ENCODE data around the gene VPS26A.

VPS26A gene

DNA sequence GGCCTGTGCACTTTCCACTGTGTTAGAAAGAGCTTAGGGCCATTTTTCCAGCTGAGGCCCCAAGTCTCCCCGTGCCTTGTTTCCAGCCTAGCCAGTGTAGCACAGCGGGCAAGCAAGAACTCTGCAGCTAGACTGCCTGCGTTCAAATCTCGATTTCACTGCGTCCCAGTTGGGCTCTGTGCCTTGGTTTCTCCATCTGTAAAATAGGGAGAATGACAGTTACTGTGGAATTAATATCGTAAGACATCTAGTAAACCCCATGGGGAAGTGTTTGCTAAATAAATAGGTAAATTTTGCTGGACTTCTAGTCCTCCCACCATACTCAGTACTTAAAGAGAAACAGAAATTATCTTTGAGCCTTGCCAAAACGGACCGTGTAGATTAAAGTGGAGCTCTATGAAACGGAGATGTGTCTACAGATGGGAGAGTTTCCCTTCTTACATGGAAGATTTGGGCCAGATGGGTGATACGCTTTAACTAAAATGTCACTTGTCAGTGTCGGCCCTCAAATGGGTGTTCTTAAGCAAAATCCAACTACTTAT is 92.7 kb downstream of the VPS26A start:
- H3K36me3 Mint-ChIP-seq = no peaks in the 10 kb centered on the region
- ATAC-seq (no peak), DNase-seq (ENCODE audit: low spot score in 2 of 2) (no peak)
- H3K4me1 Mint-ChIP-seq = peaks cover 35% of the 10 kb centered on the region
- H3K9me3 Mint-ChIP-seq = no peaks in the 10 kb centered on the region
- no peak overlapping the region for H3K27ac Mint-ChIP-seq
- H3K4me3 Mint-ChIP-seq = no peak overlapping the region

DNA sequence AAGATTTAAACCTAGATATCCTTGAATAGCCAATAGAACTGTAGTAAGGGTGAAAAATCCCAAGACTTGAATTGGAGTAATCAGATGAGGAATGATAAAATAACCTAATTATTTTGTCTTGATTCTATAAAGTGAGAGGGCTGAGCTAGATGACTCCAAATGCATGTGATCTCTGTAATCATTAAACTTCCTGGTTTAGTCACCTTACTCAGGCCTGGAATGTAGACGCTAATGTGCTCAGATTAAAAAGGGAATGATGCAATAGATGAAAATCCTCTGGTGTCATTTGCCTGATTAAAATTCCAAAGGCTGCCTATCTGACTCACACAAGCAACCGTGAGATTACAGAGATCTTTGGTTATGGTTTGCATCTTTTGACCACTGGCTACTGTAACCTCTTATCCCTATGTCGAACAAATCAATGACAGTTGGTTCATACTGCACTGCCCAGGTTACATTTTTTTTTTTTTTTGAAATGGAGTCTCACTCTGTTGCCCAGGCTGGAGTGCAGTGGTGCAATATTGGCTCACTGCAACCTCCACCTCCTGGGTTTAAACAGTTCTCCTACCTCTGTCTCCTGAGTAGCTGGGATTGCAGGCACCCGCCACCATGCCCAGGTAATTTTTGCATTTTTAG is 93.3 kb downstream of the VPS26A start:
- no peak for DNase-seq (ENCODE audit: low spot score in 2 of 2)
- Mint-ChIP-seq H3K36me3 (no peaks in the 10 kb centered on the region), H3K9me3 (no peaks in the 10 kb centered on the region), H3K27ac (no peak overlapping the region), H3K4me1 (peaks cover 41% of the 10 kb centered on the region), H3K4me3 (no peak overlapping the region)
- ATAC-seq = no peak

- Mint-ChIP-seq H3K9me3 (no peaks in the 10 kb centered on the region), H3K36me3 (no peaks in the 10 kb centered on the region), H3K27ac (no peak overlapping the region), H3K4me3 (no peak overlapping the region), H3K4me1 (peaks cover 53% of the 10 kb centered on the region)
- ATAC-seq (no peak), DNase-seq (ENCODE audit: low spot score in 2 of 2) (no peak)
Observed at GRCh38 chr10:69218831-69219230, 94.9 kb downstream of the VPS26A start.

- Mint-ChIP-seq H3K9me3 (no peaks in the 10 kb centered on the region), H3K4me1 (peaks cover 47% of the 10 kb centered on the region), H3K27ac (no peak within 1 kb of the TSS), H3K4me3 (no peak within 1 kb of the TSS), H3K36me3 (no peaks in the 10 kb centered on the region)
- ATAC-seq = no peak
- DNase-seq (ENCODE audit: low spot score in 2 of 2) = no peak
Observed at GRCh38 chr10:69220041-69220451, 96.1 kb downstream of the VPS26A start, which contains the start of gene HKDC1. TSS of gene HKDC1 (plus strand) at chr10:69220332. CDS start at chr10:69220436, 104 bp downstream.

DNA sequence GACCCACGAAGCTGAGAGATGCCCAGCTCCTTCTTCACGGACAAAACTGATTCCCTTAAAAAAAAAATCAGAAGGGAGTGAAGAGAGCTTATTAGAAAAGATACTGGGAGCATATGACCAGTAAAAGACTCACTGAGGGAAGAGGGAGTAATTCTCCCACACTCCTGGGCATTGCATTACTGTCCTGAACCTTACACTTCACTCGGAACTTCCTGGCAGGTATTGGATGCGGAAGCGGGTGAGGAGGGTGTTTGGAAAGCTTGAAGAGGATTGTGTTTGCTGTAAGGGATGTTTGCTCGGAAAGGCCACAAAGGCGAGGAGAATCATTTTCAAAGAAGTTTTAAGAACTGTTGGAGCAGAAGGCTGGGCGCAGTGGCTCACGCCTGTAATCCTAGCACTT is 96.5 kb downstream of the VPS26A start:
- Mint-ChIP-seq H3K4me1 (peaks cover 47% of the 10 kb centered on the region), H3K9me3 (no peaks in the 10 kb centered on the region), H3K27ac (no peak overlapping the region), H3K36me3 (no peaks in the 10 kb centered on the region), H3K4me3 (no peak overlapping the region)
- DNase-seq (ENCODE audit: low spot score in 2 of 2) (no peak), ATAC-seq (no peak)

Data from stimulated activated effector memory CD8-positive, alpha-beta T cell treated with anti-CD3 and anti-CD28 coated beads, Interleukin-12 subunit alpha, Interleukin-12 subunit beta, amount 100 ng/mL, for 72 hours (primary cell).